ENCODE results near the gene C1QTNF8. TPM values are rescaled to one million over a fixed set of nuclear protein-coding genes. Genes with fewer than 3 reads are reported as not detected.

C1QTNF8 gene
- total RNA-seq, 1 experiment from 2014 or later, result 0.27 TPM

DNA sequence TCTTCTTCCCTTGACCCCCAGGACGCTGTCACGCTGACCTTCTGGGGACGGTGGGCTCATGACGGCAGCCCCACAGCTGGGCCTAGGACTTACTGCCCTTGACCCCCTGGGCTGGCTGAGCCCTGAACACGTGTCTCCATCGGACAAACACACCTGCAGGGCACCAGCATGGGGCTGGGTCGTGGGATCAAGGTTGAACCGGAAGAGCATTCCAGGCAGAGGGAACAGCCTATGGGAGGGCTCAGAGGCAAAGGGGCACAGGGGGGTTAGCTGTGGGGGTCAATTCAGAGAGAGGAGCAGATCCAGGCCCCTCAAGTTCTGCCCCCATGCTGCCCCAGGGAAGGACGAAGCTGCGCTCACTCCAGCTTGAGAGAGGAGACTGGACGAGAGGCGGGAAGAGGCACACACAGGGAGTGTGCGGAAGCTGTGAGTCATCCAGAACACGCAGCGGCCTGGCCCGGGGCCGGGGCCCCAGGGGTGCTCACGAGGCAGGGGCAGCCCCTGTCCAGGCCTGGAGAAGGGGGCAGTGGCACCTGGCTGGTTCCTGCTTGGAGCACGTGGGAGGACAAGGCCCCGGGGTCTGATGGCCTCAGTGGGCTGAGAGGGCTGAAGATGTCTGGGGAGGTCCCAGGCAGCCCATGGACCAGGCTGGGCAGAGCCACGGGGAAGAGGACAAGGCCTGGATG is 13.6 kb downstream of the C1QTNF8 start:
- ChIA-PET CTCF (no interaction called here), RAD21 (ENCODE audit: low non-redundant PET in 1 of 2, low total read pairs in 2 of 2, uncharacterized antibody in 2 of 2, unreplicated experiment in 2 of 2) (interaction anchor here (0.9 to 1.1 kb wide), 2 partner anchors 25 kb away, joined by 3 to 4 read pairs; no protein-coding TSS in a partner anchor), POLR2A (interaction anchor here (1.5 kb wide), 1 partner anchor 11 kb away, joined by 3 read pairs; no protein-coding TSS in a partner anchor)
- Histone ChIP-seq H4K20me1 (ENCODE audit: insufficient read depth) (no peaks in the 10 kb centered on the region), H3K9ac (ENCODE audit: low read length) (peak overlapping the region; percentile 93), H3K36me3 (ENCODE audit: control insufficient read depth in 1 of 2, insufficient read depth in 2 of 2, low read length in 2 of 2) (peaks cover 0 to 15% of the 10 kb centered on the region in 2 experiments; a peak in 1 of 4 replicates), H3K79me2 (ENCODE audit: insufficient read depth, low read length) (peaks cover 32% of the 10 kb centered on the region), H2AFZ (ENCODE audit: low read depth, low read length, poor library complexity, severe bottlenecking) (no peak overlapping the region), H3K9me2 (ENCODE audit: insufficient read depth) (no peaks in the 10 kb centered on the region), H3K4me3 (replicated peaks in 1 of 2; ENCODE audit: low read depth in 1 of 2, low read length in 2 of 2) (peak overlapping the region; percentile 66 to 68), H3K4me1 (ENCODE audit: control insufficient read depth in 1 of 2, insufficient read depth in 2 of 2, low read length in 2 of 2) (peaks cover 69 to 90% of the 10 kb centered on the region in 2 experiments), H3K27ac (ENCODE audit: low read depth, low read length) (peak overlapping the region; percentile 100), H3K9me3 (ENCODE audit: control insufficient read depth in 1 of 2, insufficient read depth in 1 of 2, low read depth in 1 of 2, low read length in 2 of 2) (peaks cover 0 to 6% of the 10 kb centered on the region in 2 experiments; a peak in 1 of 4 replicates), H3K27me3 (ENCODE audit: insufficient read depth, low read length) (no peaks in the 10 kb centered on the region), H3K4me2 (ENCODE audit: low read length) (peak overlapping the region; percentile 93)
- intact Hi-C loops (cut with micrococcal nuclease), result no loop called here
- TSS peak; percentile 81 for BruUV-seq (replicated peaks)
- ATAC-seq, result peak; percentile 74
- DNase-seq (ENCODE audit: low read depth, low spot score), result no peak
- TF ChIP-seq, protein P1, sequence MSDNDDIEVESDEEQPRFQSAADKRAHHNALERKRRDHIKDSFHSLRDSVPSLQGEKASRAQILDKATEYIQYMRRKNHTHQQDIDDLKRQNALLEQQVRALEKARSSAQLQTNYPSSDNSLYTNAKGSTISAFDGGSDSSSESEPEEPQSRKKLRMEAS (IDR thresholded peaks at IDR 0.05), result no peak
- TF ChIP-seq POLR2A (IDR thresholded peaks at IDR 0.05; ENCODE audit: borderline replicate concordance, extremely low read depth, insufficient read depth, insufficient read length) (peak; percentile 69), TCF7L2 (IDR thresholded peaks at IDR 0.05; ENCODE audit: borderline replicate concordance, extremely low read depth, insufficient read depth, insufficient read length) (peak; percentile 56), EZH2phosphoT487 (IDR thresholded peaks at IDR 0.05; ENCODE audit: borderline replicate concordance) (no peak), SRF (IDR thresholded peaks at IDR 0.05; ENCODE audit: low read depth) (no peak), ZFX (IDR thresholded peaks at IDR 0.05) (peak; percentile 96), JUND (IDR thresholded peaks at IDR 0.05) (no peak), ZNF274 (IDR thresholded peaks at IDR 0.05; ENCODE audit: low read depth, low read length) (no peak), EZH2 (IDR thresholded peaks at IDR 0.05) (no peak), POLR2AphosphoS5 (IDR thresholded peaks at IDR 0.05; ENCODE audit: low read depth, low read length) (peak; percentile 87), FOSL1 (IDR thresholded peaks at IDR 0.05; ENCODE audit: low read depth) (no peak)
- TF ChIP-seq, protein P2, sequence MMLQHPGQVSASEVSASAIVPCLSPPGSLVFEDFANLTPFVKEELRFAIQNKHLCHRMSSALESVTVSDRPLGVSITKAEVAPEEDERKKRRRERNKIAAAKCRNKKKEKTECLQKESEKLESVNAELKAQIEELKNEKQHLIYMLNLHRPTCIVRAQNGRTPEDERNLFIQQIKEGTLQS (IDR thresholded peaks at IDR 0.05), result no peak
- TF ChIP-seq, protein P3, sequence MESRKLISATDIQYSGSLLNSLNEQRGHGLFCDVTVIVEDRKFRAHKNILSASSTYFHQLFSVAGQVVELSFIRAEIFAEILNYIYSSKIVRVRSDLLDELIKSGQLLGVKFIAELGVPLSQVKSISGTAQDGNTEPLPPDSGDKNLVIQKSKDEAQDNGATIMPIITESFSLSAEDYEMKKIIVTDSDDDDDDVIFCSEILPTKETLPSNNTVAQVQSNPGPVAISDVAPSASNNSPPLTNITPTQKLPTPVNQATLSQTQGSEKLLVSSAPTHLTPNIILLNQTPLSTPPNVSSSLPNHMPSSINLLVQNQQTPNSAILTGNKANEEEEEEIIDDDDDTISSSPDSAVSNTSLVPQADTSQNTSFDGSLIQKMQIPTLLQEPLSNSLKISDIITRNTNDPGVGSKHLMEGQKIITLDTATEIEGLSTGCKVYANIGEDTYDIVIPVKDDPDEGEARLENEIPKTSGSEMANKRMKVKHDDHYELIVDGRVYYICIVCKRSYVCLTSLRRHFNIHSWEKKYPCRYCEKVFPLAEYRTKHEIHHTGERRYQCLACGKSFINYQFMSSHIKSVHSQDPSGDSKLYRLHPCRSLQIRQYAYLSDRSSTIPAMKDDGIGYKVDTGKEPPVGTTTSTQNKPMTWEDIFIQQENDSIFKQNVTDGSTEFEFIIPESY (IDR thresholded peaks at IDR 0.05; ENCODE audit: extremely low read depth, insufficient replicate concordance, low read length), result peak; percentile 42
- TF ChIP-seq, protein P4, sequence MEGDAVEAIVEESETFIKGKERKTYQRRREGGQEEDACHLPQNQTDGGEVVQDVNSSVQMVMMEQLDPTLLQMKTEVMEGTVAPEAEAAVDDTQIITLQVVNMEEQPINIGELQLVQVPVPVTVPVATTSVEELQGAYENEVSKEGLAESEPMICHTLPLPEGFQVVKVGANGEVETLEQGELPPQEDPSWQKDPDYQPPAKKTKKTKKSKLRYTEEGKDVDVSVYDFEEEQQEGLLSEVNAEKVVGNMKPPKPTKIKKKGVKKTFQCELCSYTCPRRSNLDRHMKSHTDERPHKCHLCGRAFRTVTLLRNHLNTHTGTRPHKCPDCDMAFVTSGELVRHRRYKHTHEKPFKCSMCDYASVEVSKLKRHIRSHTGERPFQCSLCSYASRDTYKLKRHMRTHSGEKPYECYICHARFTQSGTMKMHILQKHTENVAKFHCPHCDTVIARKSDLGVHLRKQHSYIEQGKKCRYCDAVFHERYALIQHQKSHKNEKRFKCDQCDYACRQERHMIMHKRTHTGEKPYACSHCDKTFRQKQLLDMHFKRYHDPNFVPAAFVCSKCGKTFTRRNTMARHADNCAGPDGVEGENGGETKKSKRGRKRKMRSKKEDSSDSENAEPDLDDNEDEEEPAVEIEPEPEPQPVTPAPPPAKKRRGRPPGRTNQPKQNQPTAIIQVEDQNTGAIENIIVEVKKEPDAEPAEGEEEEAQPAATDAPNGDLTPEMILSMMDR (IDR thresholded peaks at IDR 0.05 in 2 of 3, conservative IDR thresholded peaks at IDR 0.05 in 1 of 3; ENCODE audit: borderline replicate concordance in 1 of 3, insufficient read depth in 1 of 3, low read depth in 2 of 3, low read length in 2 of 3), result no peak
